Activated T-cell treated with anti-CD3 and anti-CD28 coated beads, Interleukin-2, amount 50 U/mL, for 72 hours (primary cell): ENCODE results near the gene HIVEP3. TPM values are rescaled to one million over a fixed set of nuclear protein-coding genes. Genes with fewer than 3 reads are reported as not detected.
A peak's percentile ranks its signal among the peaks of the same experiment; 100 is the strongest.

Experiments
- ATAC-seq, 2 donors: fragments of 150-1000 bp; cut with Tn5 transposase; replicated peaks in 1 of 2; 2 replicates each; pipeline ENCODE4 v1.10.0; 2021; ENCODE audit warnings: moderate library complexity in 2 of 2, mild to moderate bottlenecking in 1 of 2
- DNase-seq, 2 donors: peaks; one replicate each; pipeline ENCODE4 v3.0.0; 2021 to 2022; ENCODE audit warnings: mixed read lengths in 1 of 2
- H3K27ac Mint-ChIP-seq: one replicate; pipeline ENCODE4 v1.8.0; 2022; ENCODE audit warnings: mild to moderate bottlenecking, moderate library complexity, mixed read lengths
- H3K27me3 Mint-ChIP-seq: one replicate; pipeline ENCODE4 v1.8.0; 2022; ENCODE audit warnings: low read depth, mixed read lengths
- H3K36me3 Mint-ChIP-seq, 2 donors: one replicate each; pipeline ENCODE4 v1.8.0; 2022; ENCODE audit warnings: mixed read lengths in 2 of 2, mild to moderate bottlenecking in 1 of 2; ENCODE audit not compliant: insufficient read depth in 2 of 2
- H3K4me1 Mint-ChIP-seq: one replicate; pipeline ENCODE4 v1.8.0; 2022; ENCODE audit warnings: low read depth, mixed read lengths
- H3K4me3 Mint-ChIP-seq, 2 donors: one replicate each; pipeline ENCODE4 v1.8.0; 2022; ENCODE audit warnings: mild to moderate bottlenecking in 2 of 2, mixed read lengths in 2 of 2, moderate library complexity in 2 of 2
- H3K9me3 Mint-ChIP-seq, 2 donors: one replicate each; pipeline ENCODE4 v1.8.0; 2022; ENCODE audit warnings: mixed read lengths in 2 of 2
- total RNA-seq, 2 donors: library from RNA; stranded (reverse); gene quantifications; one replicate each; pipeline ENCODE4 v1.2.3, GENCODE V29; 2022

The HIVEP3 gene
- total RNA-seq, 2 donors from 2014 or later, result 22.8 to 29.2 TPM

- Mint-ChIP-seq H3K27ac (peak overlapping the region; percentile 91), H3K4me1 (peaks cover 4% of the 10 kb centered on the region), H3K36me3 (no peaks in the 10 kb centered on the region), H3K9me3 (no peaks in the 10 kb centered on the region), H3K27me3 (no peaks in the 10 kb centered on the region), H3K4me3 (peak overlapping the region in 1 of 2 donors; percentile 79)
- ATAC-seq (peak; percentile 83), DNase-seq (peak; percentile 74 to 79)
Measured at GRCh38 chr1:41639332-41639936, 279.3 kb downstream of the HIVEP3 start.

DNA sequence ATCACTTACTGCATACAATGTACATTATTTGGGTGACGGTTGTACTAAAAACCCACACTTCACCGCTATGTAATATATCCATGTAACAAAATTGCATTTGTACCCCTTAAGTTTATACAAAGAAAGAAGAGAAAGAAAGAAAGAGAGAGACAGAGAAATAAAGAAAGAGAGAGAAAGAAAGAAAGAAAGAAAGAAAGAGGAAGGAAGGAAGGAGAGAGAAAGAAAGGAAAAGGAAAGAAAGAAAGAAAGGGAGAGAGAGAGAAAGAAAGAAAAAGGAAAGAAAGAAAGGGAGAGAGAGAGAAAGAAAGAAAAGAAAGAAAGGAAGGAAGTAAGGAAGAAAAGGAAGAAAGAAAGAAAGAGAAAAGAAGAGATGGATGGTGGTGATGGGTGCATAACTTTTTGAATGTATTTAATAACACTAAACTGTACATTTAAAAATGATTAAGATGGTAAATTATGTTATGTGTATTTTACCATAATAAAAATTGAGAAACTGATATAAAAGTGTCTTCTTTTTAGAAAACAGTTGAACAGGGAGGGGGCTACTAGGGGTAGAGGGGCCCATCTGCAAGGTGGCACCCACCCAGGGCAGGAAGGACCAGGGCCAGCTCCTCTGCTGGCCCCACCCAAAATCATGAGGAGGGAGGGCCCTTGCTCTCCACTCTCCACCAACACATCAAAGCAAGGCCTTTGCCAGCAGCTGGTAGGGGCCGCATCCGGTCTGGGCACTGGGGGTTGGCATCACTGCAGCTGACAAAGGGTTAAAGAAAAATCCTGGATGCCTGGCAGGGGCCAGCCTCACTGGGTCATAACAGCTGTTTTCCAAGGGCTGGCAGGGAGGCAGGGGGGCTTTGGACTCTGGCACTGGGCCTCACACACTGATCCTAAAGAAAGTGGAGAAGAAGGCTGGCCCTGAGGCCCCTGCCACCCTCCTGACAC lies 280.4 kb downstream of the HIVEP3 start:
- Mint-ChIP-seq H3K27me3 (no peaks in the 10 kb centered on the region), H3K27ac (peak overlapping the region; percentile 94), H3K4me1 (peaks cover 15% of the 10 kb centered on the region), H3K4me3 (peak overlapping the region in 1 of 2 donors; percentile 83), H3K9me3 (no peaks in the 10 kb centered on the region), H3K36me3 (peaks cover 0 to 4% of the 10 kb centered on the region in 2 donors)
- peak in 1 of 2 donors; percentile 33 for DNase-seq
- ATAC-seq, result no peak

- no peak for DNase-seq
- Mint-ChIP-seq H3K4me1 (peaks cover 25% of the 10 kb centered on the region), H3K27ac (peak overlapping the region; percentile 94), H3K9me3 (no peaks in the 10 kb centered on the region), H3K27me3 (no peaks in the 10 kb centered on the region), H3K4me3 (peak overlapping the region in 1 of 2 donors; percentile 83), H3K36me3 (peaks cover 0 to 4% of the 10 kb centered on the region in 2 donors)
- ATAC-seq, result no peak
Measured at GRCh38 chr1:41637367-41637766, 281.4 kb downstream of the HIVEP3 start.

GRCh38 chr1:41633764-41634163 lies 285.0 kb downstream of the HIVEP3 start:
- H3K27me3 Mint-ChIP-seq, result no peaks in the 10 kb centered on the region
- H3K4me3 Mint-ChIP-seq, result peak overlapping the region; percentile 46 to 80
- ATAC-seq (peak; percentile 49 to 51), DNase-seq (no peak)
- peaks cover 59% of the 10 kb centered on the region for H3K4me1 Mint-ChIP-seq
- no peaks in the 10 kb centered on the region for H3K9me3 Mint-ChIP-seq
- H3K27ac Mint-ChIP-seq, result peak overlapping the region; percentile 93
- H3K36me3 Mint-ChIP-seq, result peaks cover 4 to 18% of the 10 kb centered on the region in 2 donors

- Mint-ChIP-seq H3K9me3 (no peaks in the 10 kb centered on the region), H3K4me1 (peaks cover 67% of the 10 kb centered on the region), H3K27ac (no peak overlapping the region), H3K27me3 (no peaks in the 10 kb centered on the region), H3K4me3 (peak overlapping the region in 1 of 2 donors; percentile 46), H3K36me3 (peaks cover 5 to 26% of the 10 kb centered on the region in 2 donors)
- no peak for ATAC-seq
- DNase-seq, result no peak
Measured at GRCh38 chr1:41632781-41633575, 285.7 kb downstream of the HIVEP3 start.

- peak overlapping the region; percentile 9 for H3K27ac Mint-ChIP-seq
- H3K4me1 Mint-ChIP-seq, result peaks cover 77% of the 10 kb centered on the region
- DNase-seq, result no peak
- H3K36me3 Mint-ChIP-seq, result peaks cover 5 to 28% of the 10 kb centered on the region in 2 donors
- peak overlapping the region in 1 of 2 donors; percentile 11 for H3K4me3 Mint-ChIP-seq
- H3K9me3 Mint-ChIP-seq, result no peaks in the 10 kb centered on the region
- H3K27me3 Mint-ChIP-seq, result no peaks in the 10 kb centered on the region
- no peak for ATAC-seq
Measured at GRCh38 chr1:41631971-41632370, 286.8 kb downstream of the HIVEP3 start.

DNA sequence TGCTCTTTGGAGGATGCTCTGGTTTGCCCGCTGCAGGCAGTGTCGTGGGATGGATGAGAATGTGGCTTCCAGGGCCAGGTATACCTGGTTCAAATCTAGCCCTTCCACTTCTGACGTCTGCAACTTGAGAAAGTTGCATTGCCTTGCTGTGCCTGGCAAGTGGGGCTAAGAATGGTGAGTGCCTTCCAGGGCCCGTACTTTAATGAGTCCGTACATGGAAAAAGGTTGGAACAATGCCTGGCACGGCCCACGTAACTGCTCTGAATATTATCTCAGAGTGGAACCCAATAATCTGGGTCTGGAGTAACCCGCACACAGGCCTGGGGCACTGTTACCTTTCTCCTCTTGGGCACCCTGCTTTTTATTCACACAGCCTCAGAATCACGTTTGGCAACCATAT lies 287.6 kb downstream of the HIVEP3 start:
- H3K4me1 Mint-ChIP-seq, result peaks cover 82% of the 10 kb centered on the region
- no peaks in the 10 kb centered on the region for H3K27me3 Mint-ChIP-seq
- H3K9me3 Mint-ChIP-seq, result no peaks in the 10 kb centered on the region
- no peak overlapping the region for H3K27ac Mint-ChIP-seq
- peaks cover 5 to 30% of the 10 kb centered on the region in 2 donors for H3K36me3 Mint-ChIP-seq
- ATAC-seq (no peak), DNase-seq (no peak)
- no peak overlapping the region for H3K4me3 Mint-ChIP-seq

DNA sequence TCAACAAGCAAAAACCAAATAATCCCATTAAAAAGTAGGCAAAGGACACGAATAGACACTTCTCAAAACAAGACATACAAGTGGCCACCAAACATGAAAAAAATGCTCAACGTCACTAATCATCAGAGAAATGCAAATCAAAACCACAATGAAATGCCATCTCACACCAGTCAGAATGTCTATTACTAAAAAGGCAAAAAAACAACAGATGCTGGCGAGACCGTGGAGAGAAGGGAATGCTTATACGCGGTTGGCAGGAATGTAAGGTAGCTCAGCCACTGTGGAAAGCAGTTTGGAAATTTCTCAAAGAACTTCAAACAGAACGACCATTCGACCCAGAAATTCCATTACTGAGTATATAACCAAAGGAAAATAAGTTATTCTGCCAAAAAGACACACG lies 289.2 kb downstream of the HIVEP3 start:
- Mint-ChIP-seq H3K36me3 (peaks cover 5 to 33% of the 10 kb centered on the region in 2 donors), H3K9me3 (no peaks in the 10 kb centered on the region), H3K4me3 (no peak overlapping the region), H3K4me1 (peaks cover 86% of the 10 kb centered on the region), H3K27ac (no peak overlapping the region), H3K27me3 (no peaks in the 10 kb centered on the region)
- ATAC-seq (no peak), DNase-seq (no peak)

DNA sequence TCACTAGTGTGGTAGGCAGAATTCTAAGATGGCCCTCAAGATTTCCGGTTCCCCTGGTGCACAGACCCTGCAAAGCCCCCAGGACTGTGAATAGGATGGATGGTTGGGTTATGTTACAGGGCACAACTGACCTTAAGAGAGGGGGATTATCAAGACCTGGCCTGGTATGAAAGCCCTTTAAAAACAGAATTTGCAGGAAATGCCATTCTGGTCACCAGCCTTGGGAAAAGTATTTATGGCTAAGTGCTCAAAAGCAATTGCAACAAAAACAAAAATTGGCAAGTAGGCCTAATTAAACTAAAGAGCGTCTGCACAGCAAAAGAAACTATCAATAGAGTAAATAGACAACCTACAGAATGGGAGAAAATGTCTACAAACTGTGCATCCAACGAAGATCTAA lies 289.6 kb downstream of the HIVEP3 start:
- H3K27me3 Mint-ChIP-seq, result no peaks in the 10 kb centered on the region
- H3K27ac Mint-ChIP-seq, result no peak overlapping the region
- no peak overlapping the region for H3K4me3 Mint-ChIP-seq
- ATAC-seq, result no peak
- DNase-seq, result no peak
- peaks cover 5 to 33% of the 10 kb centered on the region in 2 donors for H3K36me3 Mint-ChIP-seq
- no peaks in the 10 kb centered on the region for H3K9me3 Mint-ChIP-seq
- H3K4me1 Mint-ChIP-seq, result peaks cover 86% of the 10 kb centered on the region

DNA sequence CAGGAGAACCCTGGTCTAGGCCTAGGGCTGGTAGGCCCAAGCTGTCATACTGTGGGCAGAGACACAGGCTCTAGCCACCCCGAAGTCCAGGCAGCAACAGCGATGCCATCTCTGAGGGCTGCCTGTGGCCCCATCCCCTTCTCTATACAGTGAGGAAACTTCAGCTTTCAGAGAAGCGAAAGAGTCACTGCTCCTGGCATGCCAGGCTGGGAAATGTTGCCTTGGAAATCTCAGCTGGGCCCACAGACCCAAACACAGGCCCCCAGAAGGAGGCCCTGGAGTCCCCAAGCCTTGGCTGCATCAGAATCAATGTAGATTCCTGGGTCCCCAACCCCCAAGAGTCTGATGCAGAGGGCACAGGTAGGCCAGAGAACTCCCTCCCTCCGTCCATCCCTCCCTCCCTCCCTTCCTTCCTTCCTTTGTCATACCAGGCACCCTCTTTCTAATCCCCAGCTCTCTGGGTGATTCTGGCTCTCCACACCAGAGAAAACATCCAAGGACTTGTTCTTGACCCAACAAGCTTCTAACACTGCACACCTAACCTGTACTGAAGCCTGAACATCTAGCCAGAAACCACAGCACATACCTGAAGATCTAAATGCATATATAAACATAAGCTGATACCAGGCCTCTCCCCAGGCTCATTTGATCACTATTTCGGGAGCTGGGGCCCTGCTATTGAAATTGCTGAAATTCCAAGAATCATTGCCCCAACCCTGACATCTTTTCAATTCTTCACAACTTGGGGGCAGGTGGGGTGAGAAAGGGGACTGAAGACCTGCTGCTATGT lies 291.0 kb downstream of the HIVEP3 start:
- DNase-seq (no peak), ATAC-seq (no peak)
- H3K36me3 Mint-ChIP-seq, result peaks cover 5 to 35% of the 10 kb centered on the region in 2 donors
- peak overlapping the region in 1 of 2 donors; percentile 69 for H3K4me3 Mint-ChIP-seq
- peak overlapping the region; percentile 18 for H3K27ac Mint-ChIP-seq
- H3K27me3 Mint-ChIP-seq, result no peaks in the 10 kb centered on the region
- H3K4me1 Mint-ChIP-seq, result peaks cover 86% of the 10 kb centered on the region
- H3K9me3 Mint-ChIP-seq, result no peaks in the 10 kb centered on the region

GRCh38 chr1:41626616-41627375 lies 291.9 kb downstream of the HIVEP3 start:
- no peaks in the 10 kb centered on the region for H3K27me3 Mint-ChIP-seq
- peaks cover 5 to 33% of the 10 kb centered on the region in 2 donors for H3K36me3 Mint-ChIP-seq
- no peak overlapping the region for H3K27ac Mint-ChIP-seq
- H3K4me1 Mint-ChIP-seq, result peaks cover 86% of the 10 kb centered on the region
- DNase-seq, result peak; percentile 76 to 84
- peak overlapping the region in 1 of 2 donors; percentile 7 for H3K4me3 Mint-ChIP-seq
- no peaks in the 10 kb centered on the region for H3K9me3 Mint-ChIP-seq
- peak; percentile 98 to 99 for ATAC-seq
